Prostate gland (tissue), 2 donors: Measurements from ENCODE around the gene VPS13D. TPM values are rescaled to one million over a fixed set of nuclear protein-coding genes. Genes with fewer than 3 reads are reported as not detected.

ENCODE experiments used
- DNase-seq: peaks from one replicate; pipeline ENCODE4 v3.0.0-alpha.2; 2019; ENCODE audit warnings: low spot score
- H3K27ac ChIP-seq, 2 donors: fragments of 200-600 bp; sonication (generic); 2 replicates each; pipeline ENCODE4 v1.5.1; 2017 to 2019
- H3K27me3 ChIP-seq: fragments of 200-600 bp; sonication (generic); replicated peaks from 2 replicates; pipeline ENCODE4 v1.5.1; 2019; ENCODE audit not compliant: insufficient read depth
- H3K36me3 ChIP-seq, 2 donors: fragments of 200-600 bp; sonication (generic); 1 replicate in 1 of 2; 2 replicates in 1 of 2; pipeline versions ENCODE4 v1.5.1 to v1.8.1; 2017 to 2019
- H3K4me1 ChIP-seq: fragments of 200-600 bp; sonication (generic); replicated peaks from 2 replicates; pipeline ENCODE4 v1.5.1; 2019
- H3K4me3 ChIP-seq, 2 donors: fragments of 200-600 bp; sonication (generic); 2 replicates each; pipeline ENCODE4 v1.5.1; 2017 to 2019
- H3K9me3 ChIP-seq: fragments of 200-600 bp; sonication (generic); 2 replicates; pipeline ENCODE4 v1.5.1; 2017
- CTCF ChIP-seq, 4 experiments: fragments of 200-600 bp in 2 of 4; fragments of 450-650 bp in 2 of 4; sonication (generic) in 2 of 4; IDR thresholded peaks; 1 replicate in 3 of 4; 2 replicates in 1 of 4; pipeline ENCODE4 v1.5.1; 2016 to 2019; ENCODE audit warnings: antibody characterized with exemption in 4 of 4, mild to moderate bottlenecking in 2 of 4, moderate library complexity in 2 of 4
- POLR2A ChIP-seq: fragments of 450-650 bp; IDR thresholded peaks from one replicate; pipeline ENCODE4 v1.6.1; 2016; ENCODE audit warnings: antibody characterized with exemption, mild to moderate bottlenecking
- POLR2AphosphoS5 ChIP-seq: sonication (generic); formaldehyde crosslinking; IDR thresholded peaks from one replicate; pipeline ENCODE4 v1.6.1; 2017; ENCODE audit warnings: antibody characterized with exemption
- WGBS: methylation state at CpG from one replicate; pipeline ENCODE4 v1.1.5; 2018; 5-methylcytosine and 5-hydroxymethylcytosine counted together
- intact Hi-C: fragments of 100-400 bp; cut with DNase I; formaldehyde crosslinking; loops from one replicate; pipeline ENCODE4 v1.14.2; 2022
- total RNA-seq, 2 donors: library from RNA; depleted of rRNA; stranded (reverse); fragments of >200 nt; gene quantifications; one replicate each; pipeline ENCODE4 v1.1.0, GENCODE V29; 2016

Gene VPS13D
- total RNA-seq, 2 donors from 2014 or later, result 60.7 to 80.8 TPM

DNA sequence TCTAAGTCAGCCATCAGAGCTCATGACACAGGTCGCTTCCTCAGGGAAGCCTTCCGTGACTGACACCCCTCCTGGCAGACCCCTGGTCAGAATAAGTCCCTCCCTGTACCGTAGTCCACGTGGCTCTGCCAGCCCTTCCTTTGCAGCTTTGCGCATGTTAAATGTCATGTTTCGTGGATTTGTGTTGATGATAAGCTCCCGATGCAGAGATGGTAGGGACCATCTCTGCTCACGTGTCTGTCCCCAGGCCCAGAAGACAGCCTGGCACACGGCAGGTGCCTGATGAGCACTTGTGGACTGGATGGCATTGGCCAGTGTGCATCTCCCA, 312.3 kb downstream of the VPS13D start:
- WGBS, result 86% methylated on average over 9 of the region's 9 CpGs
- Histone ChIP-seq H3K36me3 (no peaks in the 10 kb centered on the region), H3K4me1 (no peaks in the 10 kb centered on the region), H3K27me3 (no peaks in the 10 kb centered on the region), H3K4me3 (no peak overlapping the region), H3K9me3 (no peaks in the 10 kb centered on the region), H3K27ac (peak overlapping the region; percentile 36 to 67)
- intact Hi-C loops, result loop anchor here (5.0 kb wide), 1 partner anchor 230 kb away; no protein-coding TSS in a partner anchor
- no peak for DNase-seq
- TF ChIP-seq POLR2A (no peak), CTCF (IDR thresholded peaks at IDR 0.05) (no peak), POLR2AphosphoS5 (no peak)

- H3K36me3 ChIP-seq, result no peaks in the 10 kb centered on the region
- WGBS, result 92% methylated on average over 9 of the region's 9 CpGs
- no peak for DNase-seq
- no peak overlapping the region for H3K4me3 ChIP-seq
- H3K27me3 ChIP-seq, result no peaks in the 10 kb centered on the region
- TF ChIP-seq CTCF (IDR thresholded peaks at IDR 0.05), result no peak
- TF ChIP-seq POLR2A, result no peak
- TF ChIP-seq POLR2AphosphoS5, result no peak
- intact Hi-C loops, result loop anchor here (5.0 kb wide), 1 partner anchor 231 kb away; no protein-coding TSS in a partner anchor
- H3K27ac ChIP-seq, result peak overlapping the region in 1 of 2 donors; percentile 67
- H3K4me1 ChIP-seq, result no peaks in the 10 kb centered on the region
- no peaks in the 10 kb centered on the region for H3K9me3 ChIP-seq
These were observed 313.1 kb downstream of the VPS13D start for GRCh38 chr1:12542616-12543592.

DNA sequence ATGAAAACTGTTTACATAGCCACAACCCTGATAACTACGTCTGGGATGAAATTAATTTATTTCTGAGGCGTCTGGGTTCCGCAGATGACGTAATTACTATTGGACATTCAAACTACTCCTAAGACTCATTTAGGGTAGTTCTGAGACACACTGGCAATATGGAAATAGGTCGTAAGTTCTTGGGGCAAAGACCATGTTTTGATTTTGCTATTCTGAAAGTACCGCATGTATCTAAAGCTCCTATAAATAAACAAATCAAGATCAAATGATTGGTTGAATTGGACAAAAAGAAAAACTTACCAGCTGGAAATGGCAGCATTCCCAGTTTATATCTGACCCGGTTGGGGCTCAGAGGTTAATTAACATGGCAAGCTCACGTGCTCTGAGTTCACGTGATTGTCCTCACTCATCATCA, 313.9 kb downstream of the VPS13D start:
- Histone ChIP-seq H3K36me3 (no peaks in the 10 kb centered on the region), H3K4me1 (no peaks in the 10 kb centered on the region), H3K27me3 (no peaks in the 10 kb centered on the region), H3K9me3 (no peaks in the 10 kb centered on the region), H3K4me3 (no peak overlapping the region), H3K27ac (no peak overlapping the region)
- no peak for DNase-seq
- 74% methylated on average over 9 of the region's 9 CpGs for WGBS
- intact Hi-C loops, result loop anchor here (5.0 kb wide), 1 partner anchor 231 kb away; no protein-coding TSS in a partner anchor
- TF ChIP-seq CTCF (IDR thresholded peaks at IDR 0.05) (no peak), POLR2A (no peak), POLR2AphosphoS5 (no peak)

- Histone ChIP-seq H3K27ac (no peak overlapping the region), H3K9me3 (no peaks in the 10 kb centered on the region), H3K4me3 (no peak overlapping the region), H3K36me3 (no peaks in the 10 kb centered on the region), H3K4me1 (peaks cover 4% of the 10 kb centered on the region), H3K27me3 (no peaks in the 10 kb centered on the region)
- DNase-seq, result no peak
- no peak for TF ChIP-seq POLR2AphosphoS5
- no peak for TF ChIP-seq POLR2A
- TF ChIP-seq CTCF (IDR thresholded peaks at IDR 0.05), result no peak
- 40% methylated on average over 4 of the region's 4 CpGs for WGBS
- intact Hi-C loops, result loop anchor here (5.0 kb wide), 1 partner anchor 232 kb away; no protein-coding TSS in a partner anchor
These were observed 314.5 kb downstream of the VPS13D start for GRCh38 chr1:12544357-12544756.
